ENCODE data around the gene LPIN1.

The LPIN1 gene, protein sequence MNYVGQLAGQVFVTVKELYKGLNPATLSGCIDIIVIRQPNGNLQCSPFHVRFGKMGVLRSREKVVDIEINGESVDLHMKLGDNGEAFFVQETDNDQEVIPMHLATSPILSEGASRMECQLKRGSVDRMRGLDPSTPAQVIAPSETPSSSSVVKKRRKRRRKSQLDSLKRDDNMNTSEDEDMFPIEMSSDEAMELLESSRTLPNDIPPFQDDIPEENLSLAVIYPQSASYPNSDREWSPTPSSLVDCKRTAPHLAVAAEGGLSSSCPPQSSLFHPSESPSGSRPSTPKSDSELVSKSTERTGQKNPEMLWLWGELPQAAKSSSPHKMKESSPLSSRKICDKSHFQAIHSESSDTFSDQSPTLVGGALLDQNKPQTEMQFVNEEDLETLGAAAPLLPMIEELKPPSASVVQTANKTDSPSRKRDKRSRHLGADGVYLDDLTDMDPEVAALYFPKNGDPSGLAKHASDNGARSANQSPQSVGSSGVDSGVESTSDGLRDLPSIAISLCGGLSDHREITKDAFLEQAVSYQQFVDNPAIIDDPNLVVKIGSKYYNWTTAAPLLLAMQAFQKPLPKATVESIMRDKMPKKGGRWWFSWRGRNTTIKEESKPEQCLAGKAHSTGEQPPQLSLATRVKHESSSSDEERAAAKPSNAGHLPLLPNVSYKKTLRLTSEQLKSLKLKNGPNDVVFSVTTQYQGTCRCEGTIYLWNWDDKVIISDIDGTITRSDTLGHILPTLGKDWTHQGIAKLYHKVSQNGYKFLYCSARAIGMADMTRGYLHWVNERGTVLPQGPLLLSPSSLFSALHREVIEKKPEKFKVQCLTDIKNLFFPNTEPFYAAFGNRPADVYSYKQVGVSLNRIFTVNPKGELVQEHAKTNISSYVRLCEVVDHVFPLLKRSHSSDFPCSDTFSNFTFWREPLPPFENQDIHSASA

DNA sequence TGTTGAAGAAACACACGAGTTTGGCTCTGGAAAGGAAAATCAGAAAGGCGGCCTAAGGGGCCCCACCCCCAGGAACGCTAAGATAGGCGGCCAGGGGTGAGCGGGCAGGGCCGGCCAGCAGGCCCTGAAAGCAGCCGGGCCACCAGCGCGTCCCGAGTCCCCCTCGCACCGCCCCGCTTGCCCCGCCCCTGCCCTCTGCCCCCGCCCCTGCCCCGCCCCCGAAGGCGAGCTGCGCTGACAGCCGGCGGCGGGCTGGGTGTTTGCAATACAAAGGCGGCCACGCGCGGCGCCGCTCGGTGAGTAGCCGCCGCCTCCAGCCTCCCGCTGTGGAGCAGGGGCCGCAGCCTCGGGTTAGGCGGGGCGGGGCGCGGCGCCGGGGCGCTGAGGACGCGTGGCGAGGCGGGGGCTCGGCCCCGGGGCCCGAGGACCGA lies at the start of gene LPIN1:
Gene LPIN1 (plus strand): TSS at position 257 of the 431 bp plus-strand sequence. CDS start 18,910 bp downstream, outside the sequence.
- Mint-ChIP-seq H3K4me1 (ENCODE audit: low read depth) (peaks cover 67% of the 10 kb centered on the region), H3K4me3 (peak within 1 kb of the TSS; percentile 95), H3K27me3 (no peaks in the 10 kb centered on the region), H3K27ac (peak within 1 kb of the TSS; percentile 92), H3K9me3 (ENCODE audit: low read depth) (no peaks in the 10 kb centered on the region), H3K36me3 (no peaks in the 10 kb centered on the region)

DNA sequence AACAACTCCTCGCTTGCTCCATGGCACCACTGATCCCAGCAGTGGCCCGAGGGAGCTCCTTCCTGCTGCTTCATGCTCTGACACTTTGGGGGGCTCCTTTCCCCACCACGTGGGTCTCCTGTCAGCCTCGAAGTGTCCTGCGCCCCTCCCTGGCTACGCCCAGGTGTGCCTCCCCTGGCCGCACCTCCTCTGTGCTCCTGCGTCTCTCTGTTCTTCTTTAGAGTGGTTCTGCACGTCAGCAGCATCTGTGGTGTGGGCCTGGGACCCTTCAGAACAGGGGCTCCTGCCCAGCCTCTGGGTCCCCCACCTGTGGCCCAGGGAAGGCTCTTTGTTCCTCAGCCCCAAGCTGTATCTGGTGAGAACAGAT lies 49.7 kb upstream of the LPIN1 start:
- H3K9me3 Mint-ChIP-seq (ENCODE audit: low read depth) = no peaks in the 10 kb centered on the region
- peaks cover 4% of the 10 kb centered on the region for H3K4me1 Mint-ChIP-seq (ENCODE audit: low read depth)
- no peak overlapping the region for H3K4me3 Mint-ChIP-seq
- no peaks in the 10 kb centered on the region for H3K27me3 Mint-ChIP-seq
- H3K36me3 Mint-ChIP-seq = no peaks in the 10 kb centered on the region
- no peak overlapping the region for H3K27ac Mint-ChIP-seq

DNA sequence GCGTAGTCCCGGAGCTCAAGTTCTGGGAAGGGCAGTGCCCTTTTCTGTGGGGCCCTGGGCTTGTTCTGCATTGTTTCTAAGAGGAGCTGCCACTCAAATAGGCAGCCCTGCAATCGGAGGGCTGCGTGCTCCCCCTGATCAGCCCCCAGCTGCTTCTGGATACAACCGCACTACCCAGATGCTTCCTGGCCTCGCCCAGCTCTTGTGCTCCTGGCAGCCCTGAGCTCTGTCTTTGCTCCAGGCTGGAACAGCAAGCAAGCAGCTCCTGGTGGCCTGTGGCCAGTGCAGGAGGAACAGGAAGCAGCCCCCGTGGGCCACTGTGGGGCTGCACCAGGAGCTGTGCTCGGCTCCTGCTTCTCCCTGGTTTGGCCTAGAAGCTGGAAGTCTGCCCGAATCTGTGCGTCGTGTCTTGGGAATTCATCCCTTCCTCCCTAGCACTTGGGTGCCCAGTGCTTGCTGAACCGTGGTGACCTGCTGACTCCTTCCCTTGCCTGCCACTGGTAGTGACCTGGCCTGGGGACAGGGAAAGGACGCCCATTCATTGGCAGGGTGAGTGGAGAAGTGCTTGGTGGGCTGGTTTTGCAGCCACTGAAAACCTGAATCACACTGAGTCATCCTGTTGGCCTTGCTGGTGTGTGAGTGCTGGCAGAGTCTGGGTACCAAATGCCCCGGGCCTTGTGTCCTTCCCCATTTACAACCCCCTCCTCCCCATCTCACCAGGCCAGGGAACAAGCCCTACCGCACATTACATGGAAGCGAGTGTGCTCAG lies 49.1 kb upstream of the LPIN1 start:
- no peaks in the 10 kb centered on the region for H3K9me3 Mint-ChIP-seq (ENCODE audit: low read depth)
- no peaks in the 10 kb centered on the region for H3K36me3 Mint-ChIP-seq
- no peak overlapping the region for H3K4me3 Mint-ChIP-seq
- H3K4me1 Mint-ChIP-seq (ENCODE audit: low read depth) = peaks cover 4% of the 10 kb centered on the region
- no peak overlapping the region for H3K27ac Mint-ChIP-seq
- no peaks in the 10 kb centered on the region for H3K27me3 Mint-ChIP-seq

DNA sequence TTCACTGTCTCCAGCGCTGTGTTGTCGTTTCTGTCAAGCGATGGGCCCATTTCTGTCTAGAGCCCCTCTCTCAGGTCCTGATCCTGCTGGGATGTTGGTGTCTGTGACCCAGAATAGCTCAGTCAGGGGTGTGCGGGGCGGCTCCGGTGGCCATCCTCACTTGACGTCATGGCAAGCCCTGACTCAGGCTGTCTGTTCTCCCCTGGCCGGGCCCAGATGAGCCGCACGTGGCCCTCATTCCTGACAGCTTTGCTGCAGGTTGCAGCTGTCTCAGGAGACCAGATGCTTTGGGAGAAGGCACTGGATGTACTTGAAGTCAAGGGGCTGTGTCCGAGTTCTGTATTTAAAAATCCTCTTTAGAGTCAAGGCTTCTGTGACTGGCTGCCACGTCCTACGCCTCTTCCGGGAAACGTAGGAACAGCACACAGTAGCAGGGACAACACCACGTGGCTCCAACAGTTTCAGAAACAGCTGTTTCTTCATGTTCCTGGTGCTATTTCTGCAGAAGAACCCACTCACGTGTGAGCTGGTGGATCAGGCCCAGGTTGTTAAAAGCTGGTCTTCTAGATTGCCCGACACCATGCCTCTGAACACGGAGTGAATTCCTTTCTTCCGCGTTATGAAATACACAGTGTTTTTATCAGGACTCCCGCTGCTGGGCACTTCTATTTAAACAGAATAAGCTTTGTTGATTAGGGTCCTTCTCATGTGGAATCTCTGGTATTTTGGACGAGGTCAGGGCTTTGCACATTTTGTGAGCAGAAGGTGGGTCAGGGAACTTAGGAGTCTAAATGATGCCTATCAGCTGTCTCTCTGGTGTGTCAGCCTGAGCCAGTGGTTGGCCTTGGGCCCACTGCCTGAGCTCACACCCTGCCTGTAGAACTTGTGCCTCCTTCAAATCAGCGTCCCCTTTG lies 48.2 kb upstream of the LPIN1 start:
- no peak overlapping the region for H3K27ac Mint-ChIP-seq
- H3K27me3 Mint-ChIP-seq = no peaks in the 10 kb centered on the region
- no peaks in the 10 kb centered on the region for H3K36me3 Mint-ChIP-seq
- H3K4me3 Mint-ChIP-seq = no peak overlapping the region
- peaks cover 1% of the 10 kb centered on the region for H3K4me1 Mint-ChIP-seq (ENCODE audit: low read depth)
- no peaks in the 10 kb centered on the region for H3K9me3 Mint-ChIP-seq (ENCODE audit: low read depth)

DNA sequence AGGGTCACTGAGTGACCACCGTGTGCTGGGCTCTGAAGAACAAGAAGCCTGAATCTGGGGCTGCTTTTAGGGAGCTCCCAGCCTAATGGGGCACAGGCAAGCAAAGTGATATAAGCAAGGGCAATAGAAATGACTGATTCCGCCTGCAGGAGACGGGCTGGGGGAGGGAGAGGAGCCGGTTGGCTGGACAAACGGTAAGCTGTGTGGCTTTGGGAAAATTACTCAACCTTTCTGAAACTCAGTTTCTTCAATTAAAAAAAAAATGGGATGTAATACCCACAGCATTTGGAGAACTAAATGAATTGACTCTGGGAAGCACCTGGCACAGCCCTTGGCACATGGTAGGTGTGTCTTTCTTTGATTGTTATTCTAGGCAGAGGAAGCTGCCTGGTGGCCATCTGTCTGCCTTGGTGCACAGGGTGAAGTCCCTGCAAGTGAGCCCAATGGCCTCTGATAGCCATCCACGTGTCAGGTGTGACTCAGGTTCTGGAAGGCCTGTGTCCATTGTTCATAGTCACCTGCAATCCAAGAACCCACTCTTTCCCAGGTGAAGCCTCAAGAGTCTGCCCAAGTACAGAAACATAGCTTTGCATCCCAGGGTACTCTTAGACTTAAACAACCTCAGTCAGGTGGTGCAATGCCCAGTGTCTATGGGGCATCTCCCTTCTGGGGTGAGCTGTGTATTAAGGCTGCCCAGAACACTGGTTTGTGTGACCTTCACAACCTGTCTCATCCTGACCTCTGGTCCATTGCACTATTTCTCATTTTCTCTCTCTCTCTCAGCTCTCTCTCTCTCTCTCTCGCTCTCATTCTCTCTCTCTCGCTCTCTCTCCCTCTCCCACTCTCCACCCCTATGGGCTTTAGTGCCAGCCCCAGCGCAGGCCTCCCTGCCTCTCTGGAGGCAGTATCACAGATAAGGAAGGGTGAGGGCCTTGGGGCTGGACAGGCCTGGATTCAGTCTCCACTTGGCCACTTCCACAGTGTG lies 46.5 kb upstream of the LPIN1 start:
- Mint-ChIP-seq H3K27me3 (no peaks in the 10 kb centered on the region), H3K36me3 (no peaks in the 10 kb centered on the region), H3K27ac (no peak overlapping the region), H3K4me1 (ENCODE audit: low read depth) (peaks cover 1% of the 10 kb centered on the region), H3K4me3 (no peak overlapping the region), H3K9me3 (ENCODE audit: low read depth) (no peaks in the 10 kb centered on the region)

DNA sequence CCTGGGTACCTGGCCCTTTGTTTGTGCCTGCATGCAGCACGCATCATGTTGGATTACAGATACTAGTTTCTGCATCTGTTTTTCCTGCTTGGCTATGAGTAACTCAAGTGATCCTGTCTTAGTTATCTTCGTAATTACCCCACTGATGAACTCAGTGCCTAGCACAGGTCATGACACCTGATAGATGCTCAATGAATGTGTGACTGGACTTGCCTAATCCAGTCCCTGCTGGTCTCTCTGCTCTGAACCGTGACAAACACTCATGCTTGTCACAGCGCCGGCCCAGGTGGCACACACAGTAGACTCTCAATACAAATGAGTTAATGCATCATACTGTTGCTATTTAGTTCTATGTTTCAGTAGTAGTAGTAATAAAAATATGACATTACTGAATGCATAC lies 45.2 kb upstream of the LPIN1 start:
- no peaks in the 10 kb centered on the region for H3K9me3 Mint-ChIP-seq (ENCODE audit: low read depth)
- peaks cover 1% of the 10 kb centered on the region for H3K4me1 Mint-ChIP-seq (ENCODE audit: low read depth)
- H3K27me3 Mint-ChIP-seq = no peaks in the 10 kb centered on the region
- no peak overlapping the region for H3K4me3 Mint-ChIP-seq
- H3K27ac Mint-ChIP-seq = no peak overlapping the region
- no peaks in the 10 kb centered on the region for H3K36me3 Mint-ChIP-seq

DNA sequence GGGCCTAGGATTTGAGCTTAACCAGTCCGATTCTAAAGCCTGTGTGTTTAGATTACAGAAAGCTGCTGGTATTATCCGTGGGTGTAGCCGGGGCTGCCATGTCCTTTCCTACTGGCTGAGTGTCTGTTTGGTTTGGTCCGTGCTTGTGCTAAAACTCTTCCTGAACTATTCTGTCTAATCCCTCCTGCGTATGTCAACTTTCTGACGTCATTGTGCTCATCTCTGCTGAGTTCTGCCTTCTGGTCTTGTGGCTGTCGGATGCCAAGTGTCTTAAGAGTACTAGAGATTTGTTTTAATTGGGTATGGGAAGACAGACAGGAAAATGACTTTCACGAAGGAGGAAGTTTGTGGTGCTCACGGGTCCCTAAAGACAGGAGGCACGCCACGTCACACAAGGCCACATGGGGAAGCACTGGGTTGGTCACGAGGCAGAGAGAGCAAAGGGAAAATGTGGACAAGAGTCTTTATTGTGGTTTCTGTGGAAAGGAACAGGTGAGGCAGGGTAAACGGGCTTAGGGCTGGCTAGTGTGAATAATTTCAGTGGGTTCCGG lies 44.6 kb upstream of the LPIN1 start:
- H3K27me3 Mint-ChIP-seq = no peaks in the 10 kb centered on the region
- no peak overlapping the region for H3K27ac Mint-ChIP-seq

DNA sequence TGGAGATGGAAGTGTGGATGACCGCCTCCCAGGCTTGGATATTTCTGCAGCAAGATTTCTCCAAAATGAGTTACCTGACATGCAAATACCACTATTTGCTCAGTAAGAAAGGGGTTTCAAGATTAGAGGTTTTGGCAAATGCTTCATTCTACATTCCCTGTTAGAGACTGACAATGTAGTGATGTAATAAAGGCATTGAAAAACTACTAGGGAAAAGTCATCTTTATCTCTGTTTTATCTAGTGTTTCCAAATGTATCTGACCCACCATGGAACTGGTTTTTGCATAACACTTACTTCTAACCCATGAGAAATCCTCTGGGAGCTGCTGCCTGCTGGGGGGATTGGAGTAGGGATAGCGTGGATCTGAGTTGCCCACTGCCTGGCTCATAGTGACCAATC lies 43.5 kb upstream of the LPIN1 start:
- H3K4me3 Mint-ChIP-seq = no peak overlapping the region
- no peaks in the 10 kb centered on the region for H3K27me3 Mint-ChIP-seq
- no peaks in the 10 kb centered on the region for H3K4me1 Mint-ChIP-seq (ENCODE audit: low read depth)
- H3K36me3 Mint-ChIP-seq = no peaks in the 10 kb centered on the region
- H3K9me3 Mint-ChIP-seq (ENCODE audit: low read depth) = no peaks in the 10 kb centered on the region
- no peak overlapping the region for H3K27ac Mint-ChIP-seq

More for the DNA sequence above, 44.6 kb upstream of the LPIN1 start:
- Mint-ChIP-seq H3K4me1 (ENCODE audit: low read depth) (peaks cover 1% of the 10 kb centered on the region), H3K36me3 (no peaks in the 10 kb centered on the region), H3K9me3 (ENCODE audit: low read depth) (no peaks in the 10 kb centered on the region), H3K4me3 (no peak overlapping the region)

DNA sequence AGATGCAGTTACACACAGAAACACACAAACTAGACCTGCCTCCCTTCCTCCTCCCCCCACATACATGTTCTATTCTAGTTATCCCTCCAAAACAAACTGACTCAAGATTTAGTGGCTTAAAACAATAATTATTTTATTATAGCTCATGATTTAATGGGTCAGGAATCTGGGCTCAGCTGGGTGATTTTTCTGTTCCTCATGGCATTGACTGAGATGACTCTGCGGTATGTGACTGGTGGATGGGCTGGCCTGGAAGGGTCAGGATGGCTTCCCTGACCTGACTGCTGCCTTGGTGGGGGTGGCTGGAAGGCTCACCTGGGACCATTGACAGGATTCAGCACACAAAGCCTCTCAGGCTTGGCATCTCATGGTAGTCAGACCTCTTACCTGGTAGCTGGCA lies 42.7 kb upstream of the LPIN1 start:
- Mint-ChIP-seq H3K27ac (no peak overlapping the region), H3K4me1 (ENCODE audit: low read depth) (no peaks in the 10 kb centered on the region), H3K27me3 (no peaks in the 10 kb centered on the region), H3K9me3 (ENCODE audit: low read depth) (no peaks in the 10 kb centered on the region), H3K36me3 (no peaks in the 10 kb centered on the region), H3K4me3 (no peak overlapping the region)

DNA sequence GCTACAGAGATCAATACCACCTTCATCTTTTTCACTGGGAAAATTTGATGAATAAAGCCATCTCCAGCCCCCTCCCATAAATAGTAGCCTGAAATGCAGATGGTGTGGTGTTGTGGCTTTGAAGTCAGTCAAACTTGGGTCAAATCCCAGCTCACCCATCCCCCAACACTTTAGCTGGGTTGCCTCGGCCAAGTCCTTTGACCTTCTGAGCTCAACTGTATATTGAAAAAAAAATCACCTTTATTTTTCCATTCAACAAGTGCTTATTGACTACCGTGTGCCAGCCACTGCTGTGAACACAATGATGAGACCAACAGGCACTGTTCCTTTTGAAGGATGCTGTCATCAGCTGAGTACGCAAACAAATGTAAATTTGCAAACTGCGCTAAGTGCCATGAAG lies 41.4 kb upstream of the LPIN1 start:
- H3K4me3 Mint-ChIP-seq = no peak overlapping the region
- no peaks in the 10 kb centered on the region for H3K9me3 Mint-ChIP-seq (ENCODE audit: low read depth)
- H3K4me1 Mint-ChIP-seq (ENCODE audit: low read depth) = no peaks in the 10 kb centered on the region
- no peaks in the 10 kb centered on the region for H3K36me3 Mint-ChIP-seq
- H3K27me3 Mint-ChIP-seq = no peaks in the 10 kb centered on the region
- H3K27ac Mint-ChIP-seq = no peak overlapping the region

DNA sequence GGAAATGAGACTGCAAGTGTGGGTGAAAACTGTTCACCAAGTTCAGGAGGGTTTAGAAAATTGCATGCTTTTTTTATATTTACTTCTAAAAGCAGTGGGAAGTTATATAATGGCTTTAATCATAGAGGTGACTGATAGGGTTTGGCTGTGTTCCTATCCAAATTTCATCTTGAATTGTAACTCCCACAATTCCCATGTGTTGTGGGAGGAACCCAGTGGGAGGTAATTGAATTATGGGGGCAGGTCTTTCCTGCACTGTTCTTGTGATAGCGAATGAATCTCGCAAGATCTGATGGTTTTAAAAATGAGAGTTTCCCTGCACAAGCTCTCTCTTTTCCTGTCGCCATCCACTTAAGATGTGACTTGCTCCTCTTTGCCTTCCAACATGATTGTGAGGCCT lies 40.7 kb upstream of the LPIN1 start:
- H3K27ac Mint-ChIP-seq = no peak overlapping the region
- no peaks in the 10 kb centered on the region for H3K4me1 Mint-ChIP-seq (ENCODE audit: low read depth)
- H3K27me3 Mint-ChIP-seq = no peaks in the 10 kb centered on the region
- no peak overlapping the region for H3K4me3 Mint-ChIP-seq
- H3K9me3 Mint-ChIP-seq (ENCODE audit: low read depth) = no peaks in the 10 kb centered on the region
- no peaks in the 10 kb centered on the region for H3K36me3 Mint-ChIP-seq

DNA sequence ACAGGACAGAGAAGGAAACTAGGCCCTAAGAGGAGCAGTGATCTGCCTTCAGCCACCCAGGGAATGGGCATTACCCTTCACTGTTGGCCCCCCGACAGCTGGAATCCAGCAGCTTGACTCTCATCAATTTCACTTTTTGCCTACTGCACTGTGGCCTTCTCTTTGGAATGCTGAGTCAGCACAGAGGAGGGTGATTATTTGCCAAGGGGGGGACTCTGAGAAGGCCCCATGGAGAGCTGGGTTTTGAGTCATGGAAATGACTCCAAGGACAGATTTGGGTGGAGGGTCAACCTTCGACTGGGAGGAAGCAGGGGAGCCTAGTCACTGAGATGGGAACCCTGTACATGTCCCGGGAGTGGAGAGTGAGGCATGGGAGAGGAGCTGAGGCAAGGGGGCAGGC lies 38.3 kb upstream of the LPIN1 start:
- H3K9me3 Mint-ChIP-seq (ENCODE audit: low read depth) = no peaks in the 10 kb centered on the region
- no peaks in the 10 kb centered on the region for H3K4me1 Mint-ChIP-seq (ENCODE audit: low read depth)
- no peak overlapping the region for H3K4me3 Mint-ChIP-seq
- no peaks in the 10 kb centered on the region for H3K36me3 Mint-ChIP-seq
- no peak overlapping the region for H3K27ac Mint-ChIP-seq
- no peaks in the 10 kb centered on the region for H3K27me3 Mint-ChIP-seq

DNA sequence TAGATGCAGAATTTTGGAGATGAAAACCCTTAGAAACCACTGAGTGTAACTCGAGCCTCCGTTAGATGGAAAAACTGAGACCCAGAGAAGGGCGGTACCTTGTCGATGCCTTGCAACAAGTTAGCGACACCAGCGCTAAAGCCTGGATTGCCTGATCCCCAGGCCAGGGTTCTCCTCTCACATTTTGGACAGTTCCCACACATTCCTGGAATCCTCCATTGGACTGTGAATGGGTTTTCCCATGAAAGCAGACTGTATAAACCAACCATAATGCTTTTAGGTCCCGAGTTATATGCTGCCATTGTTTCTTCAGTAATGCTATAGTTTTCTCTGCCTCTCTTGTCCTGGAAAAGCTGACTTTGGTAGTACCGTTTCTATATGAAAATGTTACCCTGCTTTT lies 37.1 kb upstream of the LPIN1 start:
- Mint-ChIP-seq H3K27me3 (no peaks in the 10 kb centered on the region), H3K36me3 (no peaks in the 10 kb centered on the region), H3K4me3 (no peak overlapping the region), H3K4me1 (ENCODE audit: low read depth) (no peaks in the 10 kb centered on the region), H3K27ac (no peak overlapping the region), H3K9me3 (ENCODE audit: low read depth) (no peaks in the 10 kb centered on the region)
